ELR (cell line): ENCODE measurements around the gene ZNF142.

Experiments used
- DNase-seq: peaks from one replicate; pipeline ENCODE4 v3.0.0-alpha.2; 2015; ENCODE audit warnings: low read depth

Gene ZNF142

GRCh38 chr2:218648088-218648786 lies 11.2 kb downstream of the ZNF142 start:
- peak; percentile 75 for DNase-seq

- peak; percentile 93 for DNase-seq
Measured at GRCh38 chr2:218645126-218645525, 14.3 kb downstream of the ZNF142 start.

GRCh38 chr2:218644721-218645120 lies 14.7 kb downstream of the ZNF142 start:
- DNase-seq, result no peak

- no peak for DNase-seq
Measured at GRCh38 chr2:218643751-218644310, 15.6 kb downstream of the ZNF142 start.

- DNase-seq, result no peak
Measured at GRCh38 chr2:218642786-218643185, 16.6 kb downstream of the ZNF142 start.

- no peak for DNase-seq
Measured at GRCh38 chr2:218642121-218642656, 17.2 kb downstream of the ZNF142 start.

- DNase-seq, result no peak
Measured at GRCh38 chr2:218638372-218638771, 21.1 kb downstream of the ZNF142 start.

GRCh38 chr2:218635719-218636118 lies 23.7 kb downstream of the ZNF142 start:
- DNase-seq, result no peak

- DNase-seq, result peak; percentile 86
Measured at GRCh38 chr2:218631837-218632236, 27.6 kb downstream of the ZNF142 start.

- DNase-seq, result peak; percentile 31
Measured at GRCh38 chr2:218627939-218628338, 31.5 kb downstream of the ZNF142 start.

GRCh38 chr2:218626369-218626768 lies 33.1 kb downstream of the ZNF142 start:
- no peak for DNase-seq

- DNase-seq, result no peak
Measured at GRCh38 chr2:218623366-218623705, 36.1 kb downstream of the ZNF142 start.

- no peak for DNase-seq
Measured at GRCh38 chr2:218622606-218623365, 36.6 kb downstream of the ZNF142 start.

GRCh38 chr2:218621007-218621406 lies 38.4 kb downstream of the ZNF142 start:
- DNase-seq, result no peak

- DNase-seq, result peak; percentile 26
Measured at GRCh38 chr2:218618102-218618860, 41.1 kb downstream of the ZNF142 start.

- DNase-seq, result no peak
Measured at GRCh38 chr2:218615868-218616315, 43.5 kb downstream of the ZNF142 start.

- DNase-seq, result peak; percentile 76
Measured at GRCh38 chr2:218607436-218608115, 51.8 kb downstream of the ZNF142 start, which contains the start of gene PLCD4. TSS of gene PLCD4 (plus strand) at chr2:218607899. CDS start at chr2:218615740, 7,841 bp downstream.

GRCh38 chr2:218605432-218605831 lies 54.0 kb downstream of the ZNF142 start:
- no peak for DNase-seq
